Large intestine (tissue), 12 donors: ENCODE data around the gene NGLY1. TPM values are rescaled to one million over a fixed set of nuclear protein-coding genes. Genes with fewer than 3 reads are reported as not detected.
A peak's percentile ranks its signal among the peaks of the same experiment; 100 is the strongest.

Experiments used
- DNase-seq, 2 donors: peaks; one replicate each; pipeline versions ENCODE4 v3.0.0 to v3.0.0-alpha.2; 2013
- H3K27ac ChIP-seq: one replicate; pipeline ENCODE4 v1.5.1; 2013; ENCODE audit warnings: low read length
- H3K27me3 ChIP-seq: 2 replicates; pipeline ENCODE4 v1.6.1; 2013; ENCODE audit warnings: low read length; ENCODE audit not compliant: control insufficient read depth, insufficient read depth
- H3K36me3 ChIP-seq: 2 replicates; pipeline ENCODE4 v1.6.1; 2013; ENCODE audit warnings: low read length; ENCODE audit not compliant: control insufficient read depth, insufficient read depth
- H3K4me1 ChIP-seq: one replicate; pipeline ENCODE4 v1.6.1; 2013; ENCODE audit warnings: low read length; ENCODE audit not compliant: control insufficient read depth, insufficient read depth
- H3K4me3 ChIP-seq: one replicate; pipeline ENCODE4 v1.5.1; 2013; ENCODE audit warnings: low read length
- H3K9me3 ChIP-seq: one replicate; pipeline ENCODE4 v1.6.1; 2013; ENCODE audit warnings: mild to moderate bottlenecking, low read depth, low read length, moderate library complexity; ENCODE audit not compliant: control insufficient read depth
- WGBS: methylation state at CpG from one replicate; pipeline ENCODE4 v1.1.5; 2013; ENCODE audit warnings: low lambda C conversion rate; ENCODE audit not compliant: insufficient coverage; 5-methylcytosine and 5-hydroxymethylcytosine counted together
- long read RNA-seq, 11 donors: transcript quantifications; one replicate each; lab custom pipeline, GENCODE V29; 2026
- polyA plus RNA-seq: library from polyadenylated mRNA; unstranded; fragments of 120-200 nt; gene quantifications from one replicate; pipeline ENCODE4 v1.2.1, GENCODE V29; 2013

NGLY1 gene, protein sequence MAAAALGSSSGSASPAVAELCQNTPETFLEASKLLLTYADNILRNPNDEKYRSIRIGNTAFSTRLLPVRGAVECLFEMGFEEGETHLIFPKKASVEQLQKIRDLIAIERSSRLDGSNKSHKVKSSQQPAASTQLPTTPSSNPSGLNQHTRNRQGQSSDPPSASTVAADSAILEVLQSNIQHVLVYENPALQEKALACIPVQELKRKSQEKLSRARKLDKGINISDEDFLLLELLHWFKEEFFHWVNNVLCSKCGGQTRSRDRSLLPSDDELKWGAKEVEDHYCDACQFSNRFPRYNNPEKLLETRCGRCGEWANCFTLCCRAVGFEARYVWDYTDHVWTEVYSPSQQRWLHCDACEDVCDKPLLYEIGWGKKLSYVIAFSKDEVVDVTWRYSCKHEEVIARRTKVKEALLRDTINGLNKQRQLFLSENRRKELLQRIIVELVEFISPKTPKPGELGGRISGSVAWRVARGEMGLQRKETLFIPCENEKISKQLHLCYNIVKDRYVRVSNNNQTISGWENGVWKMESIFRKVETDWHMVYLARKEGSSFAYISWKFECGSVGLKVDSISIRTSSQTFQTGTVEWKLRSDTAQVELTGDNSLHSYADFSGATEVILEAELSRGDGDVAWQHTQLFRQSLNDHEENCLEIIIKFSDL
- 31.1 TPM for polyA plus RNA-seq
- long read RNA-seq, donor 1, partial matches to known transcripts, result 0 of 4 reads
- long read RNA-seq, donor 1, other reads (novel, unspliced or antisense), result 0 of 4 reads
- long read RNA-seq, donor 2, transcript NGLY1-202 (12 exons, 2,473 nt), result major isoform, 7 of 17 reads
- long read RNA-seq, donor 2, partial matches to known transcripts, result 8 of 17 reads
- long read RNA-seq, donor 2, other reads (novel, unspliced or antisense), result 0 of 17 reads
- long read RNA-seq, donor 3, result 0 reads
- long read RNA-seq, donor 4, result 0 reads
- long read RNA-seq, donor 5, partial matches to known transcripts, result 5 of 9 reads
- long read RNA-seq, donor 5, other reads (novel, unspliced or antisense), result 0 of 9 reads
- long read RNA-seq, donor 6, transcript NGLY1-202 (12 exons, 2,473 nt), result major isoform, 13 of 22 reads
- long read RNA-seq, donor 6, partial matches to known transcripts, result 7 of 22 reads
- long read RNA-seq, donor 6, other reads (novel, unspliced or antisense), result 0 of 22 reads
- long read RNA-seq, donor 7, transcript NGLY1-202 (12 exons, 2,473 nt), result major isoform, 7 of 8 reads
- long read RNA-seq, donor 7, partial matches to known transcripts, result 0 of 8 reads
- long read RNA-seq, donor 7, other reads (novel, unspliced or antisense), result 0 of 8 reads
- long read RNA-seq, donor 8, transcript NGLY1-202 (12 exons, 2,473 nt), result major isoform, 9 of 35 reads
- long read RNA-seq, donor 8, partial matches to known transcripts, result 24 of 35 reads
- long read RNA-seq, donor 8, other reads (novel, unspliced or antisense), result 0 of 35 reads
- long read RNA-seq, donor 9, transcript NGLY1-202 (12 exons, 2,473 nt), result major isoform, 13 of 19 reads
- long read RNA-seq, donor 9, partial matches to known transcripts, result 6 of 19 reads
- long read RNA-seq, donor 9, other reads (novel, unspliced or antisense), result 0 of 19 reads
- long read RNA-seq, donor 10, transcript NGLY1-202 (12 exons, 2,473 nt), result major isoform, 10 of 59 reads
- long read RNA-seq, donor 10, partial matches to known transcripts, result 46 of 59 reads
- long read RNA-seq, donor 10, other reads (novel, unspliced or antisense), result 0 of 59 reads
- long read RNA-seq, donor 11, transcript NGLY1-202 (12 exons, 2,473 nt), result major isoform, 6 of 7 reads
- long read RNA-seq, donor 11, partial matches to known transcripts, result 0 of 7 reads
- long read RNA-seq, donor 11, other reads (novel, unspliced or antisense), result 0 of 7 reads

GRCh38 chr3:25782938-25783660 lies at the start of gene NGLY1:
Gene NGLY1, minus strand, starts transcription at chr3:25783443. Its CDS starts 53 bp downstream, at chr3:25783390.
- H3K4me1 ChIP-seq, result peaks cover 4% of the 10 kb centered on the region
- no peaks in the 10 kb centered on the region for H3K9me3 ChIP-seq
- DNase-seq, result peak; percentile 78 to 89
- H3K36me3 ChIP-seq, result peaks cover 1% of the 10 kb centered on the region
- peak within 1 kb of the TSS; percentile 80 for H3K27ac ChIP-seq
- H3K4me3 ChIP-seq, result peak within 1 kb of the TSS; percentile 94
- H3K27me3 ChIP-seq, result no peaks in the 10 kb centered on the region
- WGBS, result no CpG with 5 or more reads among the region's 72 CpGs

- no peak for DNase-seq
- no peak overlapping the region for H3K4me3 ChIP-seq
- WGBS, result 20% methylated on average over 1 of the region's 3 CpGs
- no peaks in the 10 kb centered on the region for H3K36me3 ChIP-seq
- H3K27ac ChIP-seq, result no peak overlapping the region
- no peaks in the 10 kb centered on the region for H3K9me3 ChIP-seq
- H3K4me1 ChIP-seq, result no peaks in the 10 kb centered on the region
- H3K27me3 ChIP-seq, result no peaks in the 10 kb centered on the region
Measured at GRCh38 chr3:25831578-25831977, 48.3 kb upstream of the NGLY1 start.

GRCh38 chr3:25830373-25831280 lies 47.4 kb upstream of the NGLY1 start:
- no peaks in the 10 kb centered on the region for H3K4me1 ChIP-seq
- no peak overlapping the region for H3K27ac ChIP-seq
- H3K36me3 ChIP-seq, result no peaks in the 10 kb centered on the region
- H3K27me3 ChIP-seq, result no peaks in the 10 kb centered on the region
- H3K4me3 ChIP-seq, result no peak overlapping the region
- WGBS, result 100% methylated on average over 1 of the region's 6 CpGs
- H3K9me3 ChIP-seq, result no peaks in the 10 kb centered on the region
- DNase-seq, result no peak

- H3K36me3 ChIP-seq, result no peaks in the 10 kb centered on the region
- H3K4me3 ChIP-seq, result no peak overlapping the region
- WGBS, result 100% methylated on average over 1 of the region's 2 CpGs
- H3K9me3 ChIP-seq, result no peaks in the 10 kb centered on the region
- no peaks in the 10 kb centered on the region for H3K4me1 ChIP-seq
- H3K27ac ChIP-seq, result no peak overlapping the region
- DNase-seq, result no peak
- peaks cover 2% of the 10 kb centered on the region for H3K27me3 ChIP-seq
Measured at GRCh38 chr3:25826510-25826909, 43.3 kb upstream of the NGLY1 start.

GRCh38 chr3:25823314-25823713 lies 40.1 kb upstream of the NGLY1 start:
- Histone ChIP-seq H3K36me3 (no peaks in the 10 kb centered on the region), H3K27me3 (peaks cover 2% of the 10 kb centered on the region), H3K4me3 (no peak overlapping the region), H3K9me3 (no peaks in the 10 kb centered on the region), H3K4me1 (no peaks in the 10 kb centered on the region), H3K27ac (no peak overlapping the region)
- no CpG with 5 or more reads among the region's 3 CpGs for WGBS
- no peak for DNase-seq

DNA sequence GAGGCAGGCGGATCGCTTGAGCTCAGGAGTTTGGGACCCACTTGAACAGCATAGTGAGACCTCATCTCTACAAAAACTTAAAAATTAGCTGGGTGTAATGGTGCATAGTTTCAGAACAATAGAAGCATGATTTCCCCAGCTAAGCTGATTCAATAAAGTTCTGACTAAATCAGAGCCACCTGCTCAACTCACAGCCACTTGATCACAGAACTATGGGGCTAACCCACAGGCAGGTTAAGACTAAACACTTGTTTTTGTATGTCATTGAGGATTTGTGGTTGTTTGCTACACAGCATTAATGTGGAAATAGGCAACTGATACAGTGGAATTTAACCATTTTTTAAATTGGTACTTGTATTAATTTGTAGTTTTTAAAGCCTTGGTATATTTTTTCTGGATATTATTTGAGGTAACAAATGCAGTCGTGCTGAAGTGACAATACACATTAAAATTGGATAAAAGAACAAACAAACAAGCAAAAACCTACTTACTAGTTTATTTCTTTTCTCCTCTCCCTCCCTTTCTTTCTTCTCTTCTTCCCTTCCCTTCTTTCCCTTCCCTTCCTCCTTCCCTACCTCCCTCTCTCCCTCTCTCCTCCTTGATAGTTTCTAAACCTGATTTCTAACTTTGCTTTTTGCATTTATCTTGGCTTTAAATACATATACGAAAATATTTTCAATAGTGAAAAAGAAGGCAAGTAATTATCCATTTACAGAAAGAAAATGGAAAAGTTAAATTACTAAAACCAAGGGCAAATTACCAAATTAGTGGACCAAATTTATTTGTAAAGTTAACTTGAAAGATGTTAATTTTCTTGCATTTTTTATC lies 38.7 kb upstream of the NGLY1 start:
- peaks cover 2% of the 10 kb centered on the region for H3K27me3 ChIP-seq
- WGBS, result 50% methylated on average over 2 of the region's 4 CpGs
- H3K36me3 ChIP-seq, result no peaks in the 10 kb centered on the region
- no peak overlapping the region for H3K27ac ChIP-seq
- H3K4me1 ChIP-seq, result peaks cover 2% of the 10 kb centered on the region
- H3K4me3 ChIP-seq, result no peak overlapping the region
- no peaks in the 10 kb centered on the region for H3K9me3 ChIP-seq
- DNase-seq, result no peak

- peaks cover 2% of the 10 kb centered on the region for H3K27me3 ChIP-seq
- H3K4me1 ChIP-seq, result peaks cover 2% of the 10 kb centered on the region
- H3K36me3 ChIP-seq, result no peaks in the 10 kb centered on the region
- WGBS, result no CpG with 5 or more reads among the region's 4 CpGs
- DNase-seq, result no peak
- no peaks in the 10 kb centered on the region for H3K9me3 ChIP-seq
- no peak overlapping the region for H3K27ac ChIP-seq
- H3K4me3 ChIP-seq, result no peak overlapping the region
Measured at GRCh38 chr3:25820816-25821486, 37.7 kb upstream of the NGLY1 start.

DNA sequence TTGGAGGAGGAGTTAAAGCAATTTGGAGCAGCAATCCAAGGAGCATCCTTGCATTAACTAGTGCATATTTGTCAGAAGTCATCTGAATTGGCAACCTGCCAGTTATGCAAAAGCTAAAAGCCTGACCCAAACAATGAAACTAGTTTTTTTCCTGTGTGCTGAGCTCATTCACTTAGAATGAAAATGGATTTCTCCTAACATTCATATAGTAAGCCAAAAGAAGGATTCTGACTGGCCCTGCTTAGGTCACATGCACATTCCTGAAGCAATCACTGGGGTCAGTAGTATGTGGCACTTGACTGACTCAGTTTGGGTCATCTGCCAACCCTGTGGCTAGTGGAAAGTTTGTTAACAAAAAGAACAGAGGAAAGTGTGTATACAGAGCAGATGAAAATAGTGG lies 37.1 kb upstream of the NGLY1 start:
- peak in 1 of 2 donors; percentile 20 for DNase-seq
- no peak overlapping the region for H3K27ac ChIP-seq
- no peaks in the 10 kb centered on the region for H3K36me3 ChIP-seq

More for the DNA sequence above, 37.1 kb upstream of the NGLY1 start:
- H3K4me1 ChIP-seq, result peaks cover 2% of the 10 kb centered on the region
- no peak overlapping the region for H3K4me3 ChIP-seq
- peaks cover 2% of the 10 kb centered on the region for H3K27me3 ChIP-seq
- no peaks in the 10 kb centered on the region for H3K9me3 ChIP-seq
